GM12878 (cell line): Measurements from ENCODE around the gene INSYN2B. TPM values are rescaled to one million over a fixed set of nuclear protein-coding genes. Genes with fewer than 3 reads are reported as not detected.

Source experiments
- ATAC-seq: fragments of 200-7000 bp; cut with Tn5 transposase; 3 replicates; pipeline ENCODE4 v1.9.1; 2020; ENCODE audit warnings: mild to moderate bottlenecking, moderate library complexity
- BruUV-seq: library from RNA; stranded (reverse); fragments of 400-500 nt; replicated peaks from 2 replicates; lab custom pipeline; 2021; lab: Mats Ljungman, UMichigan
- CTCF ChIA-PET: fragments of 300-600 bp; sonication (Branson Sonifier 250); formaldehyde crosslinking; extraction: SDS; loops from one replicate; lab custom pipeline; 2021; ENCODE audit warnings: inconsistent platforms; lab: Yijun Ruan, JAX
- POLR2A ChIA-PET: fragments of 350-600 bp; formaldehyde crosslinking; extraction: SDS; loops from one replicate; lab custom pipeline; 2021; ENCODE audit warnings: inconsistent platforms; lab: Charles Lee
- RAD21 ChIA-PET: fragments of 300-600 bp; sonication (Branson Sonifier 250); formaldehyde crosslinking; loops from one replicate; lab custom pipeline; 2023; ENCODE audit warnings: antibody characterized with exemption; ENCODE audit not compliant: unreplicated experiment; lab: Charles Lee
- SMC1A ChIA-PET: fragments of 300-600 bp; sonication (Branson Sonifier 250); formaldehyde crosslinking; loops from one replicate; lab custom pipeline; 2023; ENCODE audit not compliant: unreplicated experiment, uncharacterized antibody; lab: Charles Lee
- DNase-seq: peaks from one replicate; pipeline ENCODE4 v3.0.0-alpha.2; 2011; ENCODE audit warnings: low read depth, low spot score
- FAIRE-seq: peaks from 3 replicates; lab custom pipeline; 2011; peaks lifted over from hg19 to GRCh38; lab: Jason Lieb, UNC
- H2AFZ ChIP-seq: 2 replicates; pipeline ENCODE4 v1.6.0; 2011; ENCODE audit warnings: low read depth, low read length, control low read depth; ENCODE audit not compliant: control insufficient read depth
- H3K27ac ChIP-seq: 2 replicates; pipeline ENCODE4 v1.5.1; 2011; ENCODE audit warnings: control low read depth; ENCODE audit not compliant: control insufficient read depth, insufficient read depth
- H3K27me3 ChIP-seq, 2 experiments: replicated peaks in 1 of 2; 2 replicates each; pipeline versions ENCODE4 v1.6.0 to v1.6.1; 2011; ENCODE audit warnings: low read length in 1 of 2; ENCODE audit not compliant: control insufficient read depth in 2 of 2, insufficient read depth in 2 of 2
- H3K36me3 ChIP-seq, 2 experiments: 2 replicates each; pipeline ENCODE4 v1.5.1; 2011; ENCODE audit warnings: low read length in 1 of 2; ENCODE audit not compliant: control insufficient read depth in 2 of 2, insufficient read depth in 2 of 2
- H3K4me1 ChIP-seq: 2 replicates; pipeline ENCODE4 v1.6.1; 2011; ENCODE audit warnings: mild to moderate bottlenecking, low read length, moderate library complexity, mixed read lengths; ENCODE audit not compliant: control insufficient read depth, insufficient read depth
- H3K4me2 ChIP-seq: 2 replicates; pipeline ENCODE4 v1.6.0; 2011; ENCODE audit warnings: control low read depth; ENCODE audit not compliant: control insufficient read depth, insufficient read depth
- H3K4me3 ChIP-seq: fragments of 200-600 bp; sonication (generic); 2 replicates; pipeline ENCODE4 v1.5.1; 2016
- H3K79me2 ChIP-seq: 2 replicates; pipeline ENCODE4 v1.6.0; 2011; ENCODE audit warnings: low read length; ENCODE audit not compliant: control insufficient read depth, insufficient read depth
- H3K9ac ChIP-seq: 2 replicates; pipeline ENCODE4 v1.8.0; 2011; ENCODE audit warnings: low read length, control low read depth, mixed read lengths; ENCODE audit not compliant: control insufficient read depth, insufficient read depth
- H3K9me3 ChIP-seq: replicated peaks from 3 replicates; pipeline ENCODE4 v1.5.1; 2011; ENCODE audit warnings: mild to moderate bottlenecking, low read length; ENCODE audit not compliant: control insufficient read depth, insufficient read depth
- H4K20me1 ChIP-seq: 2 replicates; pipeline ENCODE4 v1.6.0; 2011; ENCODE audit not compliant: control insufficient read depth, insufficient read depth
- BCL11A ChIP-seq: IDR thresholded peaks from 2 replicates; pipeline ENCODE4 v1.6.1; 2011; ENCODE audit warnings: low read depth, low read length
- CBFB ChIP-seq: IDR thresholded peaks from 2 replicates; pipeline ENCODE4 v1.6.1; 2016; ENCODE audit warnings: antibody characterized with exemption, low read depth
- CHD4 ChIP-seq: fragments of 200-600 bp; sonication (generic); IDR thresholded peaks from 2 replicates; pipeline ENCODE4 v1.6.1; 2016; ENCODE audit warnings: mild to moderate bottlenecking
- EZH2 ChIP-seq: IDR thresholded peaks from 2 replicates; pipeline ENCODE4 v1.6.1; 2012; ENCODE audit warnings: low read depth, mild to moderate bottlenecking, control low read depth, inconsistent platforms, low read length, borderline replicate concordance; ENCODE audit not compliant: control insufficient read depth
- GABPA ChIP-seq: IDR thresholded peaks from 2 replicates; pipeline ENCODE4 v1.6.1; 2014; ENCODE audit warnings: antibody characterized with exemption, low read depth, mild to moderate bottlenecking, inconsistent platforms
- HSF1 ChIP-seq: fragments of 150-350 bp; IDR thresholded peaks from 2 replicates; pipeline ENCODE4 v1.6.1; 2014; ENCODE audit warnings: mild to moderate bottlenecking, low read depth, low read length
- NFYB ChIP-seq: IDR thresholded peaks from 2 replicates; pipeline ENCODE4 v1.6.1; 2011; ENCODE audit warnings: low read depth, mild to moderate bottlenecking, low read length, improper control_type of control experiment, moderate library complexity; ENCODE audit not compliant: insufficient read depth
- NR2C2 ChIP-seq: IDR thresholded peaks from 2 replicates; pipeline ENCODE4 v1.6.1; 2011; ENCODE audit warnings: borderline replicate concordance, low read depth; ENCODE audit not compliant: control insufficient read depth, insufficient read length
- RBBP5 ChIP-seq: fragments of 200-600 bp; sonication (generic); conservative IDR thresholded peaks from 2 replicates; pipeline ENCODE4 v1.6.1; 2016
- SIN3A ChIP-seq: IDR thresholded peaks from 2 replicates; pipeline ENCODE4 v1.6.1; 2012; ENCODE audit warnings: low read depth, low read length, improper control_type of control experiment
- SP1 ChIP-seq: IDR thresholded peaks from one replicate; pipeline ENCODE4 v1.6.1; 2011; ENCODE audit warnings: low read depth, low read length
- STAT3 ChIP-seq: IDR thresholded peaks from 2 replicates; pipeline ENCODE4 v1.6.1; 2011; ENCODE audit warnings: low read depth, low read length, improper control_type of control experiment
- SUPT20H ChIP-seq: IDR thresholded peaks from 2 replicates; pipeline ENCODE4 v1.6.1; 2011; ENCODE audit warnings: low read depth, mild to moderate bottlenecking, low read length, moderate library complexity, borderline replicate concordance; ENCODE audit not compliant: control insufficient read depth
- TAF1 ChIP-seq: IDR thresholded peaks from 2 replicates; pipeline ENCODE4 v1.6.1; 2011; ENCODE audit warnings: mild to moderate bottlenecking, low read depth, low read length, borderline replicate concordance
- ZBTB33 ChIP-seq: fragments of 450-650 bp; IDR thresholded peaks from 2 replicates; pipeline ENCODE4 v1.6.1; 2017; ENCODE audit warnings: mild to moderate bottlenecking
- ZNF24 ChIP-seq: fragments of 450-650 bp; IDR thresholded peaks from 2 replicates; pipeline ENCODE4 v1.6.1; 2017; ENCODE audit warnings: antibody characterized with exemption, mild to moderate bottlenecking
- WGBS: methylation state at CpG from one replicate; pipeline ENCODE4 v1.1.6; 2016; ENCODE audit warnings: low lambda C conversion rate; ENCODE audit not compliant: insufficient replicate concordance, insufficient coverage; ENCODE audit errors: missing lambda C conversion rate; 5-methylcytosine and 5-hydroxymethylcytosine counted together
- in situ Hi-C: fragments of 300-500 bp; cut with MboI; formaldehyde crosslinking; loops from 9 replicates; pipeline ENCODE4 v1.14.3; 2018; ENCODE audit warnings: mixed read lengths
- intact Hi-C: fragments of 100-400 bp; cut with micrococcal nuclease; formaldehyde crosslinking; loops from one replicate; pipeline ENCODE4 v1.14.2; 2022; ENCODE audit not compliant: unreplicated experiment
- polyA plus RNA-seq, 11 experiments: library from polyadenylated mRNA; depleted of rRNA in 4 of 11; unstranded in 6 of 11; stranded (reverse) in 5 of 11; fragments of >200 nt; fragmentation: Nextera tagmentation in 4 of 11; fragmentation: Illumina TruSeq in 1 of 11; extraction: Ambion mirVana in 4 of 11; extraction: Trizol in 1 of 11; gene quantifications; 1 replicate in 1 of 11; 2 replicates in 10 of 11; pipeline versions ENCODE4 v1.2.1 to v1.2.3, GENCODE V29; 2011 to 2016; ENCODE audit warnings: inconsistent platforms in 2 of 11, missing spikeins in 2 of 11, low read depth in 1 of 11
- total RNA-seq, 4 experiments: library from RNA; depleted of rRNA in 3 of 4; stranded (reverse); fragments of >200 nt in 3 of 4; fragmentation: Illumina TruSeq in 1 of 4; extraction: Trizol in 1 of 4; gene quantifications; 2 replicates each; pipeline versions ENCODE4 v1.2.1 to v1.2.3, GENCODE V29; 2013 to 2021

Gene INSYN2B
- total and polyA plus RNA-seq, 10 of the 15 experiments (the other 5 are each of a cell fraction or from before 2014, with no cell fraction given) = 0.05 to 0.27 (median 0.13) TPM; not detected in 7

DNA sequence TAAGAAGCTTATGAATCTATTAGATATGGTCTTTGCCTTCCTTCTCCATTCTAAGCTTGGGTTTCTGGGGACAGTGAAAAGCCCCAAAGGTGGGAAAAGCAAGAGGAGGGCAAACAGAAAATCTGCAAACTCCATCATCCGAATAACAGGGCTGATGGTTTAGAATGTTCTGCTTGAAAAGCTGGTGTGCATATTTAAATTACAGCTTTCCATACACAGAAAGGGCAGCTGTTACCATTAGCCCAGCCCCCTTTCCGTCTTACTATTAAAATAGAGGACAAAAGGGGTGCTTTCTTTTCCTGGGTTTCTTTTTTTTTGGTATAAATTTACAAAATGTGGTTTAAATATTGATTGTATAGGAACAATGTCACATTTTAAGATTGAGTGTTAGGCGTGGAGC lies 22.0 kb downstream of the INSYN2B start:
- no peaks in the 10 kb centered on the region for H3K9me3 ChIP-seq
- intact Hi-C loops (no loop called here), in situ Hi-C loops (no loop called here)
- peaks cover 0 to under 1% of the 10 kb centered on the region in 2 experiments; a peak in 1 of 4 replicates for H3K36me3 ChIP-seq
- ATAC-seq (no peak), FAIRE-seq (no peak), DNase-seq (no peak)
- H4K20me1 ChIP-seq = no peaks in the 10 kb centered on the region
- no peak overlapping the region for H3K4me2 ChIP-seq
- WGBS = 96% methylated on average over 3 of the region's 3 CpGs
- H3K79me2 ChIP-seq = no peaks in the 10 kb centered on the region
- H3K27ac ChIP-seq = no peak overlapping the region
- no peak overlapping the region for H3K4me3 ChIP-seq
- H3K27me3 ChIP-seq = no peaks in the 10 kb centered on the region
- no peak overlapping the region for H3K9ac ChIP-seq
- no TSS peak for BruUV-seq
- SMC1A ChIA-PET = interaction anchor here (0.9 to 1.6 kb wide), 3 partner anchors 12 to 51 kb away, joined by 3 to 5 read pairs (median 3); no protein-coding TSS in a partner anchor
- POLR2A ChIA-PET = interaction anchor here (1.1 kb wide), 1 partner anchor 13 kb away, joined by 3 read pairs; no protein-coding TSS in a partner anchor
- TF ChIP-seq BCL11A (no peak), SIN3A (no peak), CBFB (no peak), STAT3 (no peak), RBBP5 (no peak), TAF1 (no peak), CHD4 (no peak), NFYB (no peak)
- RAD21 ChIA-PET = no interaction called here
- CTCF ChIA-PET = no interaction called here
- H3K4me1 ChIP-seq = no peaks in the 10 kb centered on the region
- no peak overlapping the region for H2AFZ ChIP-seq

GRCh38 chr5:169956756-169957155 lies 23.5 kb downstream of the INSYN2B start:
- POLR2A ChIA-PET = interaction anchor here (1.1 to 1.3 kb wide), 2 partner anchors 10 to 13 kb away, joined by 3 to 5 read pairs; no protein-coding TSS in a partner anchor
- in situ Hi-C loops = no loop called here
- intact Hi-C loops = no loop called here
- no peak for TF ChIP-seq NFYB
- no peak for TF ChIP-seq ZBTB33
- TF ChIP-seq NR2C2 = no peak
- no peak for TF ChIP-seq GABPA
- no peak for TF ChIP-seq SUPT20H
- TF ChIP-seq EZH2 = no peak
- no peak for TF ChIP-seq SP1
- no peak for TF ChIP-seq ZNF24
- no peak for TF ChIP-seq HSF1

More at GRCh38 chr5:169956756-169957155, 23.5 kb downstream of the INSYN2B start:
- H4K20me1 ChIP-seq = no peaks in the 10 kb centered on the region
- ChIA-PET CTCF (no interaction called here), SMC1A (interaction anchor here (1.2 kb wide), 1 partner anchor 12 kb away, joined by 3 read pairs; no protein-coding TSS in a partner anchor), RAD21 (no interaction called here)
- BruUV-seq = no TSS peak
- H3K9me3 ChIP-seq = no peaks in the 10 kb centered on the region
- no peak overlapping the region for H3K9ac ChIP-seq
- H3K27ac ChIP-seq = no peak overlapping the region
- no peak overlapping the region for H2AFZ ChIP-seq
- no peak overlapping the region for H3K4me3 ChIP-seq
- ATAC-seq (no peak), FAIRE-seq (no peak), DNase-seq (no peak)
- H3K4me2 ChIP-seq = no peak overlapping the region
- no peaks in the 10 kb centered on the region for H3K27me3 ChIP-seq
- no peaks in the 10 kb centered on the region for H3K4me1 ChIP-seq
- peaks cover 2 to 4% of the 10 kb centered on the region in 2 experiments; a peak in 3 of 4 replicates for H3K36me3 ChIP-seq
- H3K79me2 ChIP-seq = no peaks in the 10 kb centered on the region
